ENCODE data around the gene PTBP1.

PTBP1 gene

GRCh38 chr19:796692-797527, at the start of gene PTBP1:
Gene PTBP1 (plus strand): TSS chr19:797452. CDS start chr19:797498, 46 bp downstream.
- peak; percentile 99 to 100 for DNase-seq (ENCODE audit: low read depth in 2 of 2)

DNA sequence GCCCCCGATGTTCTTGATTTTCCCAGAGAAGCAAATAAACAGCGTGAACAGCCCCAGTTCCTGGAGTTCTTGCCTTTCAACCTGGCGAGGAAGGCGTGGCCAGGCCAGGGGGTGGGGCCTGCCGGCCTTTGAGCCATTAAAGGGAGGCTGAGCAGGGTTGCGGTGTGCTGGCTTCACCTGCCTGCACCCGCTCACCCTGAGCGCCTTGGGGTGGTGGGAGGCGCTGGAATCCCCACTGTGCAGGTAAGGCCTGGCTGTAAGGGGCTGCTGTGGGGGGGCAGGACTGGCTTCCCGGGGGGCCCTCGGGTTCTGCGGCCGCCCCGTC, 49.0 kb upstream of the PTBP1 start:
- DNase-seq (ENCODE audit: low read depth in 2 of 2): no peak

DNA sequence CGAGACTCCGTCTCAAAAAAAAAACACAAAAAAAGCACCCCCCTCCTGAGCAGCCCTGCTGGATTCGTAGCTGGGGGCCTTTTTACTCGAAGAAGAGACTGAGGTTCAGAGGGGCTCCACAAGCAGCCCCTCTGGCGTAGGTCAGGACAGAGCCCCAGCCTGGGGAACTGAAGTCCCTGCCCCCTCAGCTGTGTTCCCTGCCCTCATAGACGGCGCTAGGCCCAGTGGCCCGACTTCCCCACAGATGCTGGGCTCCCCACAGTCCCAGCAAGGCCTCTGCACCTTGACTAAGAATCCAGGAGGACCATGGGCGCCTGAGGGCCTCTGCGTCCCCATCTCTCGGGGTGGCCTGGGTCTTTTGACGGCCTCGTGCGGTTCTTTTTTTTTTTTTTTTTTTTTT, 47.4 kb upstream of the PTBP1 start:
- no peak for DNase-seq (ENCODE audit: low read depth in 2 of 2)

- no peak for DNase-seq (ENCODE audit: low read depth in 2 of 2)
These were observed 46.4 kb upstream of the PTBP1 start, which contains the start of gene MISP for GRCh38 chr19:750640-751423. Gene MISP (plus strand): TSS chr19:751112. CDS start chr19:756947, 5,835 bp downstream.

DNA sequence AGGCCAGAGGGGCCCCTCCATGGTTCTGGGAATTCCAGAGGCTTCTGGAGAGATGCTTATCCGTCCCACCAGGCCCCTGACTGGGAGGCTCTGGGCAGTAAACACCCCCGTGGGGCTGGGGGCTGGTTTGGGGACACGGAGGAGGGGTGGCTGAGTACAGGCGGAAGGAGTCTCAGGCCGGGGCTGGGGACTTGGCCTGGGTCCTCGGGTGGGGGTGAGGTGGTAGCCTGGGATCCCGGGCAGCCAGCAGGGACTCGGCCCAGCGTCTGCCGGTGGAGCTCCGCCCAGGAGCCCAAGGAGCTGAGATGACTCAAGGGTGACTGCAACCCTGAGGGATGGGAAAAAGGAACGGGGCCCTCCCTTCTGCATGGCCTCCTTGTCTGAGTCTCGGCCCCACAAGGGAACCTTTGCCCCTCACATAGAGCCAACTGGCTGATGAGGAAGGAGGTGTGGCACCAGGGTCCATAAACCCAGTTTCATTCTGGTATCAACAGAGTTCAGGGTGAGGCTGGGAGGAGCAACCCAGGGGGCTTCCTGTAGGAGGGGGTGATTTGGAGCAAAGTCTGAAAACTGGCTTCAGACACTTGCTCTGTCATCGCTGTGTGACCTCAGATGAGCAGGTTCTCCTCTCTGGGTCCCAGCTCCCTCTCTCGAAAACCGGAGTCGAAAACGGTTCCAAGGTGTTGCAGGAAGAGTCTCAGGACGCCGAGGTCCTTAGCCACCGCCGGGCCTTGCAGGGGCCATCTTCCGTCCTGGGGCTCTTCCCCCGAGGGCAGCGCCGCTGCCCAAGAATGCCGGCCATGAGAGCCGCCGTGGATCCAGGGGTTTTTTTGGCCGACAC, 45.5 kb upstream of the PTBP1 start:
- no peak for DNase-seq (ENCODE audit: low read depth in 2 of 2)

DNA sequence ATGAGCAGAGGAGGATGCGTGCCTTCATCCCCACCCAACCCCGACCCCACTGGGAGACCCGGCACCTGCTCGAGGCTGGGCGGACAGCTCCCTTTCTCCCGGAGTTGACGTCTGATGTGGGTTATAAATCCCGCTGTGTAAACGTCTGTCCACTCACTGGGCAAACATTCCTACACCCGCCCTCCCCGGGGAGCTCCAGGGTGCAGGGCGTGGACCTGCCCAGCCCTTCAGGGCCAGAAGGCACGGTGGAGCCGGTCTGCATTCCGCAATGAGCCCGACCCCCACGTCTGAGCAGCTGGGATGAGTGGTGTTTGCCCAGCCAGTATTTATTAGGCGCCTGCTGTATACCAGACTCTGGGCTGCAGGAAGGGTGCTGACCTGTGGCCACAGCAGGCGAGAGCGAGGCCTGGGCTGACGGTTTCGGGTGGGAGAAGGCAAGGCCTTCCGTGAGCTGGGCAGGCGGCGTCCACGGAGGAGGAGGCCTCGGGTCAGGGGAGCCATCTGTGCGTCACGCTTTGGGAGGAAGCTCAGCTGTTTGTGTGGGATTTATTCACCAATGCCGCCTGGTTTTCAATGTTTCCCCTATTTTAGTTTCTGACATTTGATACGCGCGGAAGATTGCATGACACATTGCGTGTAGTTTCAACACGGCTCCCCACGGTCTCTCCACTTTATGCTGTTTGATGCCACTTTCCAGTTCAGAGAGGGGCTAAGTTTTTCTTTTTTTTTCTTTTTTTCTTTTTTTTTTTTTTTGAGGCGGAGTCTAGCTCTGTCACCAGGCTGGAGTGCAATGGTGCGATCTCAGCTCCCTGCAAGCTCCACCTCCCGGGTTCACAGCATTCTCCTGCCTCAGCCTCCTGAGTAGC, 44.4 kb upstream of the PTBP1 start:
- DNase-seq (ENCODE audit: low read depth in 2 of 2): no peak

- no peak for DNase-seq (ENCODE audit: low read depth in 2 of 2)
These were observed 42.7 kb upstream of the PTBP1 start for GRCh38 chr19:754530-754929.

- DNase-seq (ENCODE audit: low read depth in 2 of 2): no peak
These were observed 42.2 kb upstream of the PTBP1 start for GRCh38 chr19:755063-755462.

- no peak for DNase-seq (ENCODE audit: low read depth in 2 of 2)
These were observed 41.0 kb upstream of the PTBP1 start for GRCh38 chr19:756236-756635.

- no peak for DNase-seq (ENCODE audit: low read depth in 2 of 2)
These were observed 40.2 kb upstream of the PTBP1 start for GRCh38 chr19:756821-757688.

DNA sequence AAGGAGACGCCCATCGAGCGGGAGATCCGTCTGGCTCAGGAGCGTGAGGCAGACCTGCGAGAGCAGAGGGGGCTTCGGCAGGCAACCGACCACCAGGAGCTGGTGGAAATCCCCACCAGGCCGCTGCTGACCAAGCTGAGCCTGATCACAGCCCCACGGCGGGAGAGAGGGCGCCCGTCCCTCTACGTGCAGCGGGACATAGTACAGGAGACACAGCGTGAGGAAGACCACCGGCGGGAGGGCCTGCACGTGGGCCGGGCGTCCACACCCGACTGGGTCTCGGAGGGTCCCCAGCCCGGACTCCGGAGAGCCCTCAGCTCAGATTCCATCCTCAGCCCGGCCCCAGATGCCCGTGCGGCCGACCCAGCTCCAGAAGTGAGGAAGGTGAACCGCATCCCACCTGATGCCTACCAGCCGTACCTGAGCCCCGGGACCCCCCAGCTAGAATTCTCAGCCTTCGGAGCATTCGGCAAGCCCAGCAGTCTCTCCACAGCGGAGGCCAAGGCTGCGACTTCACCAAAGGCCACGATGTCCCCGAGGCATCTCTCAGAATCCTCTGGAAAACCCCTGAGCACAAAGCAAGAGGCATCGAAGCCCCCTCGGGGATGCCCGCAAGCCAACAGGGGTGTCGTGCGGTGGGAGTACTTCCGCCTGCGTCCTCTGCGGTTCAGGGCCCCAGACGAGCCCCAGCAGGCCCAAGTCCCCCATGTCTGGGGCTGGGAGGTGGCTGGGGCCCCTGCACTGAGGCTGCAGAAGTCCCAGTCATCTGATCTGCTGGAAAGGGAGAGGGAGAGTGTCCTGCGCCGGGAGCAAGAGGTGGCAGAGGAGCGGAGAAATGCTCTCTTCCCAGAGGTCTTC, 39.2 kb upstream of the PTBP1 start:
- DNase-seq (ENCODE audit: low read depth in 2 of 2): no peak

GRCh38 chr19:763181-763580, 34.1 kb upstream of the PTBP1 start:
- DNase-seq (ENCODE audit: low read depth in 2 of 2): no peak

GRCh38 chr19:763869-764268, 33.4 kb upstream of the PTBP1 start:
- no peak for DNase-seq (ENCODE audit: low read depth in 2 of 2)

- DNase-seq (ENCODE audit: low read depth in 2 of 2): no peak
These were observed 33.0 kb upstream of the PTBP1 start for GRCh38 chr19:764301-764700.

- no peak for DNase-seq (ENCODE audit: low read depth in 2 of 2)
These were observed 32.0 kb upstream of the PTBP1 start for GRCh38 chr19:765179-765738.

GRCh38 chr19:768424-768823, 28.8 kb upstream of the PTBP1 start:
- DNase-seq (ENCODE audit: low read depth in 2 of 2): no peak

DNA sequence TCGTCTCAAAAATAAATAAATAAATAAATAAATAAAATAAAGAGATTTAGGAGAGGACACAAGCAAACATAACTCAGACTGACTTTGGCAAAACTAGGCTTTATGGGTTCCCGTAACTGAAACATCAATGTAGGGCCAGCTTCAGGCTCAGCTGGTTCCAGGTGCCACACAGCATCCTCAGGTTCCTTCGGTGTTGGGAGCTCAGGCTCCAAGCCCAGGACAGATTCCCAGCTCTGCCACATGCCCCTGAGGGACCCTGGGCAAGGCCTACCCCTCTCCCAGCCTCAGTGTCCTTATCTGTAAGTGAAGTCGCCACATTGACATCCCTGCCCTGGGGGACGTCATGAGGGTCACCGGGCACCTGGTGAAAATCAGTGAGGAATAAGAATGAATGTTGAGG, 27.6 kb upstream of the PTBP1 start:
- no peak for DNase-seq (ENCODE audit: low read depth in 2 of 2)

DNA sequence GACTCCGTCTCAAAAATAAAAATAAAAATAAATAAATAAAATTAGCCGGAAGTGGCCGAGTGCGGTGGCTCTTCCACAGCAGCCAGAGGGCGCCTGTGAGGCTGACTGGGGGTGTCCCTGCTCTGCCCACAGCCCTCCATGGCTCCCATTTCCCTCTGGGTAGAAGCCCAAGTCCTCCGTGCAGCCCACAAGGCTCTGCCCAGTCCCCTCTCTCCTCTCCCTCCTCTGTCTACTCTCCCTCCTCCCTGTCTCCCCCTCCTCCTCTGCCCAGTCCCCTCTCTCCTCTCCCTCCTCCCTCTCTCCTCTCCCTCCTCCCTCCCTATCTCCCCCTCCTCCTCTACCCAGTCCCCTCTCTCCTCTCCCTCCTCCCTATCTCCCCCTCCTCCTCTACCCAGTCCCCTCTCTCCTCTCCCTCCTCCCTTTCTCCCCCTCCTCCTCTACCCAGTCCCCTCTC, 25.9 kb upstream of the PTBP1 start:
- DNase-seq (ENCODE audit: low read depth in 2 of 2): no peak

- DNase-seq (ENCODE audit: low read depth in 2 of 2): no peak
These were observed 25.2 kb upstream of the PTBP1 start for GRCh38 chr19:772063-772462.

Data from stimulated activated CD8-positive, alpha-beta memory T cell treated with anti-CD3 and anti-CD28 coated beads, Interleukin-15, amount 100 ng/mL, for 4 hours (primary cell).